ENCODE measurements around the gene IL32. TPM values are rescaled to one million over a fixed set of nuclear protein-coding genes. Genes with fewer than 3 reads are reported as not detected.
A peak's percentile ranks its signal among the peaks of the same experiment; 100 is the strongest.
"Not testable (repeated sequence)": the region's sequence is repeated elsewhere in the genome, so short reads cannot be mapped to it uniquely, and the experiment has no call there.

Gene IL32
- polyA plus RNA-seq, 1 donor = 174 TPM

DNA sequence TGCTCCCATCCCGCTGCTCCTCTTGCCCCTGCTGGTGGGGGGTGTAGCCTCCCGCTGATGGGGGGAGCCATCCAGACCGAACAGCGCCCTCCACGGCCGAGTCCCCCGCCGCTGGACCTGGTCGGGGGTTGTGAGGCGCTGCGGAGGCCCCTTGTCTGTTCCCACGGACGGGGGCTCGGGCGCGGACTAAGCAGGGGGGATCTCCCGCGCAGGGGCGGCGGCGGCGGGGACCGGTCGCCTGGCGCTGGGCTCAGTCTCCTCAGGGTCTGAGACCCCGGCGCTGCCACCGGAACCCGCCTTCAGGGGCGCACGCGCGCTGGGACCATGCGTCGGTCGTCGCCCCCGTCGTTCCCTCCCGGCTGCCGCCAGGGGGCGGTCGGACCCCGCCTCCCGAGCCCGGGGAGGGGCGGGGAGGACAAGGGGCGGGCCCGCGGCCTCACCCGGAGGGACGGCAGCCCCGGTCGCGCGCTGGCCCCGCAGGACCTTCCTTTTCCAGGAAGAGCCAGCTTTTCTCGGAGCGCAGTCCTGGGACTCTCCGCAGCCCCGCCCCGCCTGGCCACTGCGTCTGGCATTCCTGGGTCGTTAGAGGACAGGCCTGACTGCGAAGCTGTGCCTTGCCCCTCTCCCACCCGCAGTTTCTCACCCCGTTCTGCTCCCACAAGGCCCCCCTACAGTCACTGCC is 6.3 kb upstream of the IL32 start:
- Histone ChIP-seq H3K4me1 (ENCODE audit: control insufficient read depth, insufficient read depth, low read length) (peaks cover 19% of the 10 kb centered on the region), H3K36me3 (ENCODE audit: control insufficient read depth, insufficient read depth, low read length) (no peaks in the 10 kb centered on the region), H3K27me3 (ENCODE audit: control insufficient read depth, insufficient read depth, low read length) (no peaks in the 10 kb centered on the region), H3K9me3 (ENCODE audit: control insufficient read depth, low read depth, low read length) (no peaks in the 10 kb centered on the region), H3K4me3 (ENCODE audit: low read length) (peak overlapping the region; percentile 88), H3K27ac (ENCODE audit: low read length) (peak overlapping the region; percentile 68)
- no CpG with 5 or more reads among the region's 67 CpGs for WGBS (ENCODE audit: insufficient coverage, low lambda C conversion rate)
- DNase-seq = peak; percentile 92 to 94

- peaks cover 3% of the 10 kb centered on the region for H3K9me3 ChIP-seq (ENCODE audit: control insufficient read depth, low read depth, low read length)
- no peaks in the 10 kb centered on the region for H3K27me3 ChIP-seq (ENCODE audit: control insufficient read depth, insufficient read depth, low read length)
- no peaks in the 10 kb centered on the region for H3K36me3 ChIP-seq (ENCODE audit: control insufficient read depth, insufficient read depth, low read length)
- no peak for DNase-seq
- peaks cover 24% of the 10 kb centered on the region for H3K4me1 ChIP-seq (ENCODE audit: control insufficient read depth, insufficient read depth, low read length)
- H3K27ac ChIP-seq (ENCODE audit: low read length) = peak overlapping the region; percentile 68
- H3K4me3 ChIP-seq (ENCODE audit: low read length) = peak overlapping the region; percentile 32
- no CpG with 5 or more reads among the region's 9 CpGs for WGBS (ENCODE audit: insufficient coverage, low lambda C conversion rate)
These were observed 5.7 kb upstream of the IL32 start for GRCh38 chr16:3059723-3060242.

GRCh38 chr16:3060339-3061127 is 4.9 kb upstream of the IL32 start:
- 94% methylated on average over 3 of the region's 14 CpGs for WGBS (ENCODE audit: insufficient coverage, low lambda C conversion rate)
- no peak for DNase-seq
- Histone ChIP-seq H3K27me3 (ENCODE audit: control insufficient read depth, insufficient read depth, low read length) (no peaks in the 10 kb centered on the region), H3K27ac (ENCODE audit: low read length) (no peak overlapping the region), H3K36me3 (ENCODE audit: control insufficient read depth, insufficient read depth, low read length) (no peaks in the 10 kb centered on the region), H3K4me3 (ENCODE audit: low read length) (no peak overlapping the region), H3K4me1 (ENCODE audit: control insufficient read depth, insufficient read depth, low read length) (peaks cover 31% of the 10 kb centered on the region), H3K9me3 (ENCODE audit: control insufficient read depth, low read depth, low read length) (peaks cover 4% of the 10 kb centered on the region)

DNA sequence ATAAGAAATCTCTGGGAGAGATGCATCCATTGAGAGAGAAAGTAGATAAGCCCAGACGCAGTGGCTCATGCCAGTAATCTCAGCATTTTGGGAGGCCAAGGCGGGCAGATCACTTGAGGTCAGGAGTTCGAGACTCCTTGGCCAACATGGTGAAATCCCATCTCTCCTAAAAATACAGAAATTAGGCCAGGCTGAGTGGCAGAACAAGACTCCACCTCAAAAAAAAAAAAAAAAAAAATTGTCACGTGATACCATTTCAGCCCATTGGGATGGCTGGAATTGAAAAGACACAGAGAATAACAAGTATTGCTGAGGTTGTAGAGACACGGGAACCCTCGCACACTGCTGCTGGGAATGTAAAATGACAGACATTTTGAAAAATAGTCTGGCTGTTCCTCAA is 2.9 kb upstream of the IL32 start:
- Histone ChIP-seq H3K4me1 (ENCODE audit: control insufficient read depth, insufficient read depth, low read length) (peaks cover 40% of the 10 kb centered on the region), H3K27ac (ENCODE audit: low read length) (no peak overlapping the region), H3K27me3 (ENCODE audit: control insufficient read depth, insufficient read depth, low read length) (no peaks in the 10 kb centered on the region), H3K36me3 (ENCODE audit: control insufficient read depth, insufficient read depth, low read length) (no peaks in the 10 kb centered on the region), H3K4me3 (ENCODE audit: low read length) (no peak overlapping the region), H3K9me3 (ENCODE audit: control insufficient read depth, low read depth, low read length) (peaks cover 4% of the 10 kb centered on the region)
- DNase-seq = no peak
- WGBS (ENCODE audit: insufficient coverage, low lambda C conversion rate) = no CpG with 5 or more reads among the region's 6 CpGs

DNA sequence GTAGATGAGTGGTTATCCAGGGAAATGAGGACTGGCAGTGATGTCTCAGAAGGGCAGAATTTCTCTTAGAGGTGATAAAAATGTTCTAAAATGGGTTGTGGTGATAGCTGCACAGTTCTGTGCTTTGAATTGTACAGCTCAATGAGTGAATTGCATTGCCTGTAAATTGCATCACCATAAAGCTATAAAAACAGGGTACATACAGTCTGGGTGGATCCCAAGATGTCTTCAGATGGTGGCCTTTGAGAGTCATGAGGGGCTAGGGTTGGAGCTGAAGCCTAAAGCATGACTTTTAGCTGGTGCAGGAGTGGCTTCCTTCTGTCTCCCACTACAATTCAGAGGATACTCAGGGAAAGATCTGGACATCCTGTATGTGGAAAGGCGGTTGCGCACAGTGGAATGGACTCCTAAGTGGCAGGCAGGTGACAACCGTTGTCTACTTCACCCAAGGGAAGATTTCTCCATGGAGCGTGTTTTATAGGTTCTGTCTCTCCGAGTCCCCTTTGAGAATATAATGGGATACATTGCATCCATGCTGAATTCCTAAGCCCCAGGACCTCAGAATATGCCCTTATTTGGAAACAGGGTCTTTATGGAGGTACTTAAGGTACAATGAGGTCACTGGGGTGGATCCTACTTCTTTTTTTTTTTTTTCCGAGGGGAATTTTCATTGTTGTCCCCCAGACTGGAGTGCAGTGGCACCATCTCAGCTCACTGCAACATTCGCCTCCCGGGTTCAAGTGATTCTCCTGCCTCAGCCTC is 1.6 kb upstream of the IL32 start:
- WGBS (ENCODE audit: insufficient coverage, low lambda C conversion rate) = no CpG with 5 or more reads among the region's 8 CpGs

GRCh38 chr16:3065742-3066439 is 451 bp downstream of the IL32 start:
- Histone ChIP-seq H3K36me3 (ENCODE audit: control insufficient read depth, insufficient read depth, low read length) (peaks cover 4% of the 10 kb centered on the region), H3K27ac (ENCODE audit: low read length) (peak overlapping the region; percentile 80), H3K4me1 (ENCODE audit: control insufficient read depth, insufficient read depth, low read length) (peaks cover 36% of the 10 kb centered on the region), H3K4me3 (ENCODE audit: low read length) (peak overlapping the region; percentile 40), H3K27me3 (ENCODE audit: control insufficient read depth, insufficient read depth, low read length) (no peaks in the 10 kb centered on the region), H3K9me3 (ENCODE audit: control insufficient read depth, low read depth, low read length) (peaks cover 4% of the 10 kb centered on the region)
- WGBS (ENCODE audit: insufficient coverage, low lambda C conversion rate) = no CpG with 5 or more reads among the region's 26 CpGs
- no peak for DNase-seq

More for the DNA sequence above, 1.6 kb upstream of the IL32 start:
- peak; percentile 25 to 73 for DNase-seq
- H3K9me3 ChIP-seq (ENCODE audit: control insufficient read depth, low read depth, low read length) = peaks cover 4% of the 10 kb centered on the region
- no peak overlapping the region for H3K4me3 ChIP-seq (ENCODE audit: low read length)
- peaks cover 4% of the 10 kb centered on the region for H3K36me3 ChIP-seq (ENCODE audit: control insufficient read depth, insufficient read depth, low read length)
- peaks cover 45% of the 10 kb centered on the region for H3K4me1 ChIP-seq (ENCODE audit: control insufficient read depth, insufficient read depth, low read length)
- peak overlapping the region; percentile 62 for H3K27ac ChIP-seq (ENCODE audit: low read length)
- no peaks in the 10 kb centered on the region for H3K27me3 ChIP-seq (ENCODE audit: control insufficient read depth, insufficient read depth, low read length)

DNA sequence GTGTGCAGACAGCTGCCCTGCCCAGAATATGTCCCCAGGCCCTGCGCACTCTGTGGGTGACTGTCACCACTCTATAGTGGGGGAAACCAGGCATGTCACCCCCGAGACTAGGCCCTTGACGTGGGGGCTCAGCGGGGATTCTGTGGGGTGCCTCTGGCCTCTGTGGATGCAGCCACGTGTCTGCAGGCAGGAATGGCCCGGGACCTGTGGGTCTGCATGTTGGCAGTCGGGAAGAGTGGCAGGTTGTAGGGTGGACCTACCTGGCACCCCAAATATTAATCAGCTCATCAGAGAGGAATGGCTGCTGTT is 954 bp downstream of the IL32 start:
- Histone ChIP-seq H3K27me3 (ENCODE audit: control insufficient read depth, insufficient read depth, low read length) (no peaks in the 10 kb centered on the region), H3K36me3 (ENCODE audit: control insufficient read depth, insufficient read depth, low read length) (peaks cover 4% of the 10 kb centered on the region), H3K4me1 (ENCODE audit: control insufficient read depth, insufficient read depth, low read length) (peaks cover 36% of the 10 kb centered on the region), H3K27ac (ENCODE audit: low read length) (no peak overlapping the region), H3K9me3 (ENCODE audit: control insufficient read depth, low read depth, low read length) (peaks cover 4% of the 10 kb centered on the region), H3K4me3 (ENCODE audit: low read length) (peak overlapping the region; percentile 40)
- WGBS (ENCODE audit: insufficient coverage, low lambda C conversion rate) = no CpG with 5 or more reads among the region's 7 CpGs
- DNase-seq = no peak

GRCh38 chr16:3068487-3068886 is 3.0 kb downstream of the IL32 start:
- H3K4me1 ChIP-seq (ENCODE audit: control insufficient read depth, insufficient read depth, low read length) = peaks cover 30% of the 10 kb centered on the region
- no peaks in the 10 kb centered on the region for H3K27me3 ChIP-seq (ENCODE audit: control insufficient read depth, insufficient read depth, low read length)
- no CpG with 5 or more reads among the region's 4 CpGs for WGBS (ENCODE audit: insufficient coverage, low lambda C conversion rate)
- DNase-seq = no peak
- H3K4me3 ChIP-seq (ENCODE audit: low read length) = no peak overlapping the region
- no peak overlapping the region for H3K27ac ChIP-seq (ENCODE audit: low read length)
- peaks cover 4% of the 10 kb centered on the region for H3K9me3 ChIP-seq (ENCODE audit: control insufficient read depth, low read depth, low read length)
- peaks cover 4% of the 10 kb centered on the region for H3K36me3 ChIP-seq (ENCODE audit: control insufficient read depth, insufficient read depth, low read length)

DNA sequence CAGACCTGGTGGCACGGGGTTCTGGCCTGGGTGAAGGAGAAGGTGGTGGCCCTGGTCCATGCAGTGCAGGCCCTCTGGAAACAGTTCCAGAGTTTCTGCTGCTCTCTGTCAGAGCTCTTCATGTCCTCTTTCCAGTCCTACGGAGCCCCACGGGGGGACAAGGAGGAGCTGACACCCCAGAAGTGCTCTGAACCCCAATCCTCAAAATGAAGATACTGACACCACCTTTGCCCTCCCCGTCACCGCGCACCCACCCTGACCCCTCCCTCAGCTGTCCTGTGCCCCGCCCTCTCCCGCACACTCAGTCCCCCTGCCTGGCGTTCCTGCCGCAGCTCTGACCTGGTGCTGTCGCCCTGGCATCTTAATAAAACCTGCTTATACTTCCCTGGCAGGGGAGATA is 3.7 kb downstream of the IL32 start:
- not testable (repeated sequence) for H3K27me3 ChIP-seq (ENCODE audit: control insufficient read depth, insufficient read depth, low read length); H3K27ac ChIP-seq (ENCODE audit: low read length); H3K4me3 ChIP-seq (ENCODE audit: low read length); DNase-seq; H3K36me3 ChIP-seq (ENCODE audit: control insufficient read depth, insufficient read depth, low read length); H3K9me3 ChIP-seq (ENCODE audit: control insufficient read depth, low read depth, low read length)
- WGBS (ENCODE audit: insufficient coverage, low lambda C conversion rate) = no CpG with 5 or more reads among the region's 11 CpGs
- peaks cover 25% of the 10 kb centered on the region for H3K4me1 ChIP-seq (ENCODE audit: control insufficient read depth, insufficient read depth, low read length)

GRCh38 chr16:3070608-3071111 is 5.2 kb downstream of the IL32 start:
- Histone ChIP-seq H3K36me3 (ENCODE audit: control insufficient read depth, insufficient read depth, low read length) (peaks cover 4% of the 10 kb centered on the region), H3K27ac (ENCODE audit: low read length) (no peak overlapping the region), H3K27me3 (ENCODE audit: control insufficient read depth, insufficient read depth, low read length) (no peaks in the 10 kb centered on the region), H3K4me3 (ENCODE audit: low read length) (no peak overlapping the region), H3K9me3 (ENCODE audit: control insufficient read depth, low read depth, low read length) (no peaks in the 10 kb centered on the region), H3K4me1 (ENCODE audit: control insufficient read depth, insufficient read depth, low read length) (peaks cover 12% of the 10 kb centered on the region)
- WGBS (ENCODE audit: insufficient coverage, low lambda C conversion rate) = no CpG with 5 or more reads among the region's 9 CpGs
- no peak for DNase-seq
